Endothelial cell (in vitro differentiated cells): Measurements from ENCODE around the gene ZNF25. TPM values are rescaled to one million over a fixed set of nuclear protein-coding genes. Genes with fewer than 3 reads are reported as not detected.

ENCODE experiments used
- DNase-seq: peaks from one replicate; pipeline ENCODE4 v3.0.0; 2021; ENCODE audit warnings: low spot score
- H3K27ac Mint-ChIP-seq: one replicate; pipeline ENCODE4 v1.8.0; 2021; ENCODE audit warnings: mixed read lengths, inconsistent platforms; ENCODE audit not compliant: unreplicated experiment
- H3K27me3 Mint-ChIP-seq: one replicate; pipeline ENCODE4 v1.8.0; 2021; ENCODE audit warnings: mild to moderate bottlenecking, moderate library complexity, mixed read lengths, inconsistent platforms; ENCODE audit not compliant: unreplicated experiment
- H3K36me3 Mint-ChIP-seq: one replicate; pipeline ENCODE4 v1.8.0; 2021; ENCODE audit warnings: mild to moderate bottlenecking, low read depth, mixed read lengths, inconsistent platforms; ENCODE audit not compliant: unreplicated experiment
- H3K4me1 Mint-ChIP-seq: one replicate; pipeline ENCODE4 v1.8.0; 2021; ENCODE audit warnings: mild to moderate bottlenecking, mixed read lengths, inconsistent platforms; ENCODE audit not compliant: unreplicated experiment
- H3K4me3 Mint-ChIP-seq: one replicate; pipeline ENCODE4 v1.8.0; 2021; ENCODE audit warnings: mild to moderate bottlenecking, mixed read lengths, inconsistent platforms; ENCODE audit not compliant: unreplicated experiment
- H3K9me3 Mint-ChIP-seq: one replicate; pipeline ENCODE4 v1.8.0; 2021; ENCODE audit warnings: mixed read lengths, inconsistent platforms; ENCODE audit not compliant: unreplicated experiment
- CTCF ChIP-seq: fragments of 200-600 bp; sonication (generic); IDR thresholded peaks from one replicate; pipeline ENCODE4 v1.5.0; 2021; ENCODE audit warnings: antibody characterized with exemption; ENCODE audit not compliant: unreplicated experiment
- total RNA-seq: library from RNA; stranded (reverse); fragmentation: NEBNext Ultra II Directional; extraction: Animal tissue kit (Norgen Biotek cat#: 25700); gene quantifications from one replicate; pipeline ENCODE4 v1.2.1, GENCODE V29; 2021; ENCODE audit not compliant: unreplicated experiment

ZNF25 gene
- total RNA-seq, 1 donor from 2014 or later = 3.3 TPM

- TF ChIP-seq CTCF = no peak
- DNase-seq = no peak
- Mint-ChIP-seq H3K27me3 (peaks cover 1% of the 10 kb centered on the region), H3K4me1 (no peaks in the 10 kb centered on the region), H3K9me3 (peaks cover 23% of the 10 kb centered on the region), H3K36me3 (peaks cover 14% of the 10 kb centered on the region), H3K4me3 (no peak overlapping the region), H3K27ac (no peak overlapping the region)
Measured at GRCh38 chr10:37992083-37992482, 15.6 kb upstream of the ZNF25 start.

GRCh38 chr10:37991655-37992054 is 15.2 kb upstream of the ZNF25 start:
- H3K27ac Mint-ChIP-seq = no peak overlapping the region
- H3K9me3 Mint-ChIP-seq = peaks cover 26% of the 10 kb centered on the region
- no peak overlapping the region for H3K4me3 Mint-ChIP-seq
- H3K36me3 Mint-ChIP-seq = peaks cover 15% of the 10 kb centered on the region
- TF ChIP-seq CTCF = no peak
- peaks cover 1% of the 10 kb centered on the region for H3K27me3 Mint-ChIP-seq
- DNase-seq = no peak
- no peaks in the 10 kb centered on the region for H3K4me1 Mint-ChIP-seq

- H3K4me1 Mint-ChIP-seq = peaks cover 5% of the 10 kb centered on the region
- DNase-seq = no peak
- H3K27me3 Mint-ChIP-seq = peaks cover 6% of the 10 kb centered on the region
- no peak for TF ChIP-seq CTCF
- no peak overlapping the region for H3K27ac Mint-ChIP-seq
- peaks cover 4% of the 10 kb centered on the region for H3K9me3 Mint-ChIP-seq
- peak overlapping the region; percentile 87 for H3K4me3 Mint-ChIP-seq
- no peaks in the 10 kb centered on the region for H3K36me3 Mint-ChIP-seq
Measured at GRCh38 chr10:37976880-37977203, 395 bp upstream of the ZNF25 start.

- H3K27me3 Mint-ChIP-seq = peaks cover 9% of the 10 kb centered on the region
- peak overlapping the region; percentile 90 for H3K4me3 Mint-ChIP-seq
- DNase-seq = no peak
- peaks cover 7% of the 10 kb centered on the region for H3K9me3 Mint-ChIP-seq
- peaks cover 5% of the 10 kb centered on the region for H3K4me1 Mint-ChIP-seq
- H3K36me3 Mint-ChIP-seq = peaks cover 9% of the 10 kb centered on the region
- peak overlapping the region; percentile 36 for H3K27ac Mint-ChIP-seq
- TF ChIP-seq CTCF = no peak
Measured at GRCh38 chr10:37975401-37975991, 951 bp downstream of the ZNF25 start.

GRCh38 chr10:37972396-37972795 is 4.1 kb downstream of the ZNF25 start:
- Mint-ChIP-seq H3K36me3 (peaks cover 24% of the 10 kb centered on the region), H3K4me1 (peaks cover 5% of the 10 kb centered on the region), H3K27ac (no peak overlapping the region), H3K9me3 (peaks cover 16% of the 10 kb centered on the region), H3K4me3 (no peak overlapping the region), H3K27me3 (peaks cover 7% of the 10 kb centered on the region)
- no peak for DNase-seq
- no peak for TF ChIP-seq CTCF
